SKM-1 treated with dmso at 0.1 percent for 144 hours (cell line): ENCODE measurements around the gene PM20D1.
"Not testable (repeated sequence)": the region's sequence is repeated elsewhere in the genome, so short reads cannot be mapped to it uniquely, and the experiment has no call there.

Experiments
- DNase-seq: peaks from one replicate; lab custom pipeline; 2025; ENCODE audit not compliant: unreplicated experiment; lab: John Stamatoyannopoulos, UW

Gene PM20D1

GRCh38 chr1:205842229-205842628 lies 7.7 kb downstream of the PM20D1 start:
- no peak for DNase-seq

- no peak for DNase-seq
These were observed 9.6 kb downstream of the PM20D1 start for GRCh38 chr1:205840146-205840923.

GRCh38 chr1:205837382-205837970 lies 12.5 kb downstream of the PM20D1 start:
- no peak for DNase-seq

GRCh38 chr1:205834751-205835150 lies 15.2 kb downstream of the PM20D1 start:
- no peak for DNase-seq

GRCh38 chr1:205832326-205832751 lies 17.6 kb downstream of the PM20D1 start:
- DNase-seq: no peak

GRCh38 chr1:205827623-205828022 lies 22.3 kb downstream of the PM20D1 start:
- DNase-seq: no peak

GRCh38 chr1:205826995-205827394 lies 22.9 kb downstream of the PM20D1 start:
- DNase-seq: no peak

- DNase-seq: no peak
These were observed 23.7 kb downstream of the PM20D1 start for GRCh38 chr1:205826016-205826806.

GRCh38 chr1:205824180-205824579 lies 25.8 kb downstream of the PM20D1 start:
- peak; percentile 35 for DNase-seq

GRCh38 chr1:205823260-205823659 lies 26.7 kb downstream of the PM20D1 start:
- DNase-seq: not testable (repeated sequence)

- no peak for DNase-seq
These were observed 27.5 kb downstream of the PM20D1 start for GRCh38 chr1:205822397-205822796.

GRCh38 chr1:205817988-205818387 lies 31.9 kb downstream of the PM20D1 start:
- no peak for DNase-seq

- DNase-seq: no peak
These were observed 32.6 kb downstream of the PM20D1 start for GRCh38 chr1:205817364-205817763.

GRCh38 chr1:205813755-205814058 lies 36.2 kb downstream of the PM20D1 start:
- no peak for DNase-seq

- peak; percentile 92 for DNase-seq
These were observed 36.8 kb downstream of the PM20D1 start, which contains the start of gene SLC41A1 for GRCh38 chr1:205812878-205813754. TSS of gene SLC41A1 (minus strand) at chr1:205813198. CDS start at chr1:205810441, 2,757 bp downstream.

- DNase-seq: no peak
These were observed 37.6 kb downstream of the PM20D1 start for GRCh38 chr1:205812271-205812877.

- DNase-seq: no peak
These were observed 38.3 kb downstream of the PM20D1 start for GRCh38 chr1:205811660-205812059.

- DNase-seq: no peak
These were observed 39.3 kb downstream of the PM20D1 start for GRCh38 chr1:205810448-205811157.

GRCh38 chr1:205809942-205810345 lies 40.0 kb downstream of the PM20D1 start:
- no peak for DNase-seq

- DNase-seq: no peak
These were observed 40.5 kb downstream of the PM20D1 start for GRCh38 chr1:205809469-205809868.
